CD4-positive, alpha-beta memory T cell (primary cell): ENCODE data around the gene LILRB2. TPM values are rescaled to one million over a fixed set of nuclear protein-coding genes. Genes with fewer than 3 reads are reported as not detected.

Experiments
- CTCF ChIA-PET: fragments of 350-600 bp; sonication (Branson Sonifier 250); formaldehyde crosslinking; loops from one replicate; lab custom pipeline; 2021; ENCODE audit warnings: inconsistent platforms; ENCODE audit not compliant: partially characterized antibody; lab: Charles Lee
- POLR2A ChIA-PET: fragments of 350-600 bp; sonication (Branson Sonifier 250); formaldehyde crosslinking; loops from one replicate; lab custom pipeline; 2021; ENCODE audit not compliant: partially characterized antibody; lab: Charles Lee
- DNase-seq, 5 donors: peaks; one replicate each; pipeline versions ENCODE4 v3.0.0 to v3.0.0-alpha.2; 2020 to 2022; ENCODE audit warnings: mixed read lengths in 1 of 5
- H3K27ac ChIP-seq: one replicate; pipeline ENCODE4 v1.7.0; 2013; ENCODE audit warnings: low read depth, low read length
- H3K27me3 ChIP-seq: 2 replicates; pipeline ENCODE4 v1.7.0; 2013; ENCODE audit warnings: mild to moderate bottlenecking, low read length, moderate library complexity; ENCODE audit not compliant: insufficient read depth
- H3K36me3 ChIP-seq: 2 replicates; pipeline ENCODE4 v1.7.0; 2013; ENCODE audit warnings: mild to moderate bottlenecking, low read length, moderate library complexity; ENCODE audit not compliant: insufficient read depth
- H3K4me1 ChIP-seq: 2 replicates; pipeline ENCODE4 v1.7.0; 2013; ENCODE audit warnings: mild to moderate bottlenecking, low read length, moderate library complexity; ENCODE audit not compliant: insufficient read depth
- H3K4me3 ChIP-seq, 2 donors: one replicate each; pipeline ENCODE4 v1.7.0; 2013; ENCODE audit warnings: low read length in 2 of 2, mild to moderate bottlenecking in 1 of 2
- H3K9me3 ChIP-seq, 2 donors: one replicate each; pipeline ENCODE4 v1.7.0; 2013; ENCODE audit warnings: low read length in 2 of 2, control low read depth in 1 of 2; ENCODE audit not compliant: control insufficient read depth in 1 of 2
- H3K27ac Mint-ChIP-seq, 7 donors: one replicate each; pipeline ENCODE4 v1.8.0; 2020 to 2021; ENCODE audit warnings: mixed read lengths in 7 of 7, mild to moderate bottlenecking in 6 of 7, inconsistent platforms in 3 of 7, moderate library complexity in 3 of 7
- H3K27me3 Mint-ChIP-seq, 2 donors: one replicate each; pipeline ENCODE4 v1.8.0; 2020 to 2021; ENCODE audit warnings: mixed read lengths in 2 of 2
- H3K36me3 Mint-ChIP-seq, 2 donors: one replicate each; pipeline ENCODE4 v1.8.0; 2020 to 2021; ENCODE audit warnings: mixed read lengths in 2 of 2, inconsistent platforms in 1 of 2, mild to moderate bottlenecking in 1 of 2
- H3K4me1 Mint-ChIP-seq, 4 donors: one replicate each; pipeline ENCODE4 v1.8.0; 2020 to 2021; ENCODE audit warnings: mixed read lengths in 4 of 4, mild to moderate bottlenecking in 1 of 4
- H3K4me3 Mint-ChIP-seq, 8 donors: one replicate each; pipeline ENCODE4 v1.8.0; 2020 to 2021; ENCODE audit warnings: mixed read lengths in 8 of 8, mild to moderate bottlenecking in 7 of 8, moderate library complexity in 6 of 8, inconsistent platforms in 3 of 8
- H3K9me3 Mint-ChIP-seq, 8 donors: one replicate each; pipeline ENCODE4 v1.8.0; 2020 to 2021; ENCODE audit warnings: mixed read lengths in 8 of 8, mild to moderate bottlenecking in 5 of 8, inconsistent platforms in 3 of 8, moderate library complexity in 1 of 8
- intact Hi-C: fragments of 100-400 bp; cut with micrococcal nuclease; formaldehyde crosslinking; loops from one replicate; pipeline ENCODE4 v1.15.1; 2023
- polyA plus RNA-seq, 2 donors: library from polyadenylated mRNA; unstranded; fragments of 300-500 nt; fragmentation: Illumina TruSeq; gene quantifications; one replicate each; pipeline ENCODE4 v1.2.3, GENCODE V29; 2021
- total RNA-seq, 2 experiments: library from RNA; stranded (reverse); gene quantifications; one replicate each; pipeline ENCODE4 v1.2.3, GENCODE V29; 2021

LILRB2 gene
- total and polyA plus RNA-seq, 4 experiments from 2014 or later = 0.58 to 1.2 TPM; not detected in 2

- no peak overlapping the region for H3K27ac Mint-ChIP-seq
Measured at GRCh38 chr19:54305141-54305540, 24.2 kb upstream of the LILRB2 start.

GRCh38 chr19:54302257-54302656 is 21.3 kb upstream of the LILRB2 start:
- H3K27ac Mint-ChIP-seq = no peak overlapping the region
- ChIA-PET POLR2A (interaction anchor here (0.7 kb wide), 1 partner anchor 86 kb away, joined by 4 read pairs; no protein-coding TSS in a partner anchor), CTCF (no interaction called here)

More at GRCh38 chr19:54305141-54305540, 24.2 kb upstream of the LILRB2 start:
- H3K9me3 ChIP-seq = no peaks in the 10 kb centered on the region
- no peak overlapping the region for H3K27ac ChIP-seq
- DNase-seq = no peak
- no peaks in the 10 kb centered on the region for H3K27me3 ChIP-seq
- Mint-ChIP-seq H3K36me3 (no peaks in the 10 kb centered on the region), H3K9me3 (no peaks in the 10 kb centered on the region), H3K27me3 (peaks cover 6 to 8% of the 10 kb centered on the region in 2 donors), H3K4me3 (peak overlapping the region in 1 of 8 donors; percentile 13), H3K4me1 (peaks cover 12 to 28% (median 17%) of the 10 kb centered on the region in 4 donors)
- CTCF ChIA-PET = no interaction called here
- H3K36me3 ChIP-seq = no peaks in the 10 kb centered on the region
- no peak overlapping the region for H3K4me3 ChIP-seq
- POLR2A ChIA-PET = no interaction called here
- intact Hi-C loops = no loop called here
- H3K4me1 ChIP-seq = peaks cover 18% of the 10 kb centered on the region

DNA sequence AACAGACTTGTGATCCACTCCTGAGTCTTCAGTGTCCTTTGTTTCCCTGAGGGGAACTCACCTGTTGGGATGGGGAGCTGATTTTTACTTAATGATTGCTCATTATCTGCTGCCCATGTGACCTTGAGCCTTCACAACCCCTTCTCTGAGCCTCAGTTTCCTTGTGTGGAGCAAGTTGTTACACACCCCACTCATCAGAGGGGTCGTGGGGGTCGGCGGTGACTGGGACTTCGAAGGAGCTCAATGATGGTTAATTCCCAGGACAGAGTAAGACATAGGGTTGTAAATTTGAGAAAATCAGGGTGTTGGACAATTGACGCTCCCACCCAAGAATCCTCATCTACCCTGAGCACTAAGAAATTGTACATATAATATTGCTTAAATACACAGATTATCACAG is 18.6 kb upstream of the LILRB2 start:
- POLR2A ChIA-PET = no interaction called here

More at GRCh38 chr19:54302257-54302656, 21.3 kb upstream of the LILRB2 start:
- peaks cover 12 to 28% (median 17%) of the 10 kb centered on the region in 4 donors for H3K4me1 Mint-ChIP-seq
- no peaks in the 10 kb centered on the region for H3K27me3 ChIP-seq
- H3K4me3 ChIP-seq = no peak overlapping the region
- H3K9me3 ChIP-seq = no peaks in the 10 kb centered on the region
- no peaks in the 10 kb centered on the region for H3K36me3 ChIP-seq
- peaks cover 6 to 7% of the 10 kb centered on the region in 2 donors for H3K27me3 Mint-ChIP-seq
- intact Hi-C loops = no loop called here
- no peak overlapping the region for H3K4me3 Mint-ChIP-seq
- H3K4me1 ChIP-seq = peaks cover 18% of the 10 kb centered on the region
- no peaks in the 10 kb centered on the region for H3K36me3 Mint-ChIP-seq
- no peak overlapping the region for H3K27ac ChIP-seq
- no peak for DNase-seq
- H3K9me3 Mint-ChIP-seq = no peaks in the 10 kb centered on the region

GRCh38 chr19:54299126-54299498 is 18.2 kb upstream of the LILRB2 start:
- DNase-seq = no peak
- Histone ChIP-seq H3K36me3 (no peaks in the 10 kb centered on the region), H3K4me3 (no peak overlapping the region), H3K4me1 (peaks cover 3% of the 10 kb centered on the region), H3K27me3 (no peaks in the 10 kb centered on the region), H3K27ac (no peak overlapping the region), H3K9me3 (no peaks in the 10 kb centered on the region)
- H3K4me3 Mint-ChIP-seq = no peak overlapping the region
- H3K27ac Mint-ChIP-seq = no peak overlapping the region
- H3K36me3 Mint-ChIP-seq = no peaks in the 10 kb centered on the region
- H3K9me3 Mint-ChIP-seq = peaks cover 0 to 1% (median 0%) of the 10 kb centered on the region in 8 donors
- CTCF ChIA-PET = no interaction called here
- POLR2A ChIA-PET = no interaction called here
- intact Hi-C loops = no loop called here
- H3K4me1 Mint-ChIP-seq = peaks cover 3 to 10% (median 7%) of the 10 kb centered on the region in 4 donors
- H3K27me3 Mint-ChIP-seq = peaks cover 6% of the 10 kb centered on the region in 2 donors

More for the DNA sequence above, 18.6 kb upstream of the LILRB2 start:
- peaks cover 5 to 14% (median 11%) of the 10 kb centered on the region in 4 donors for H3K4me1 Mint-ChIP-seq
- no peaks in the 10 kb centered on the region for H3K9me3 ChIP-seq
- H3K27ac Mint-ChIP-seq = no peak overlapping the region
- peaks cover 7% of the 10 kb centered on the region for H3K4me1 ChIP-seq
- no peak overlapping the region for H3K27ac ChIP-seq
- intact Hi-C loops = no loop called here
- CTCF ChIA-PET = no interaction called here
- no peak for DNase-seq
- H3K9me3 Mint-ChIP-seq = peaks cover 0 to 1% (median 0%) of the 10 kb centered on the region in 8 donors
- no peak overlapping the region for H3K4me3 ChIP-seq
- H3K36me3 ChIP-seq = no peaks in the 10 kb centered on the region
- H3K27me3 Mint-ChIP-seq = peaks cover 6% of the 10 kb centered on the region in 2 donors
- H3K4me3 Mint-ChIP-seq = no peak overlapping the region
- no peaks in the 10 kb centered on the region for H3K27me3 ChIP-seq
- no peaks in the 10 kb centered on the region for H3K36me3 Mint-ChIP-seq

GRCh38 chr19:54298357-54299125 is 17.6 kb upstream of the LILRB2 start:
- H3K27ac ChIP-seq = no peak overlapping the region
- no peak overlapping the region for H3K4me3 Mint-ChIP-seq
- CTCF ChIA-PET = no interaction called here

GRCh38 chr19:54297759-54298305 is 16.9 kb upstream of the LILRB2 start:
- CTCF ChIA-PET = no interaction called here
- POLR2A ChIA-PET = no interaction called here

More at GRCh38 chr19:54298357-54299125, 17.6 kb upstream of the LILRB2 start:
- POLR2A ChIA-PET = no interaction called here
- no peak overlapping the region for H3K4me3 ChIP-seq
- no peaks in the 10 kb centered on the region for H3K27me3 ChIP-seq
- H3K36me3 Mint-ChIP-seq = no peaks in the 10 kb centered on the region
- no peak for DNase-seq
- no peak overlapping the region for H3K27ac Mint-ChIP-seq
- H3K4me1 Mint-ChIP-seq = peaks cover under 1 to 4% (median 2%) of the 10 kb centered on the region in 4 donors
- peaks cover 7% of the 10 kb centered on the region in 2 donors for H3K27me3 Mint-ChIP-seq
- no peaks in the 10 kb centered on the region for H3K36me3 ChIP-seq
- intact Hi-C loops = no loop called here
- no peaks in the 10 kb centered on the region for H3K4me1 ChIP-seq
- H3K9me3 ChIP-seq = no peaks in the 10 kb centered on the region
- H3K9me3 Mint-ChIP-seq = peaks cover 0 to 2% (median 0%) of the 10 kb centered on the region in 8 donors

DNA sequence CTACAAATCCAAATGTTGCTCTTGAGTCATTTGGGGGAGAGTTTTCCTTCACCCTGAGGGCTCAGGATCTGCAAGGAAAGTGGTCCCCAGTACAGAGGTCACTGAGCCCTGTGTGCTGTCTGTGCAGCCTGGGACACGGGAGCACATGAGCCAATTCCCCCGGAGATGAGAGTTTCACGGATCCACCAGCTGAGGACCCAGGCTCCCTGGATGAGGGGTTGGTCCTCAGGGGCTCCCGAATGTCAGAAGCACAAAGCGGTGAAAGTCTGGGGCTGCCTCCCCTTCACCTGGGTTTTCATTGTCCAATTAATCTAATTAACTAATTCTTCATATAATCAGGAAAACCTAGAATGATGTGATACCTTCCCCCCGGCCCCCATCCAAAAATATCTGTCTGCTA is 13.6 kb upstream of the LILRB2 start:
- Mint-ChIP-seq H3K4me1 (peaks cover 4 to 13% (median 5%) of the 10 kb centered on the region in 4 donors), H3K4me3 (no peak overlapping the region), H3K9me3 (peaks cover 0 to 4% (median 0%) of the 10 kb centered on the region in 8 donors), H3K36me3 (no peaks in the 10 kb centered on the region), H3K27me3 (peaks cover 11 to 15% of the 10 kb centered on the region in 2 donors), H3K27ac (no peak overlapping the region)
- H3K4me1 ChIP-seq = no peaks in the 10 kb centered on the region
- no peak overlapping the region for H3K27ac ChIP-seq
- H3K9me3 ChIP-seq = no peaks in the 10 kb centered on the region
- no peaks in the 10 kb centered on the region for H3K36me3 ChIP-seq
- no peak overlapping the region for H3K4me3 ChIP-seq
- no peaks in the 10 kb centered on the region for H3K27me3 ChIP-seq
- CTCF ChIA-PET = interaction anchor here (1.3 kb wide), 1 partner anchor 33 kb away, joined by 4 read pairs; no protein-coding TSS in a partner anchor
- DNase-seq = no peak
- intact Hi-C loops = no loop called here
- POLR2A ChIA-PET = no interaction called here

More at GRCh38 chr19:54297759-54298305, 16.9 kb upstream of the LILRB2 start:
- Mint-ChIP-seq H3K27me3 (peaks cover 12% of the 10 kb centered on the region in 2 donors), H3K27ac (no peak overlapping the region), H3K4me3 (no peak overlapping the region), H3K4me1 (peaks cover 3 to 5% (median 4%) of the 10 kb centered on the region in 4 donors), H3K36me3 (no peaks in the 10 kb centered on the region), H3K9me3 (peaks cover 0 to 4% (median 0%) of the 10 kb centered on the region in 8 donors)
- H3K9me3 ChIP-seq = no peaks in the 10 kb centered on the region
- no peak for DNase-seq
- no peaks in the 10 kb centered on the region for H3K36me3 ChIP-seq
- H3K27me3 ChIP-seq = no peaks in the 10 kb centered on the region
- no peaks in the 10 kb centered on the region for H3K4me1 ChIP-seq
- H3K4me3 ChIP-seq = no peak overlapping the region
- H3K27ac ChIP-seq = no peak overlapping the region
- intact Hi-C loops = no loop called here
